ENCODE results near the gene MPEG1.
A peak's percentile ranks its signal among the peaks of the same experiment; 100 is the strongest.

Gene MPEG1

GRCh38 chr11:59184691-59185339 lies 27.9 kb downstream of the MPEG1 start:
- DNase-seq (ENCODE audit: low spot score): no peak
- ChIA-PET CTCF (no interaction called here), POLR2A (ENCODE audit: low non-redundant PET) (no interaction called here)
- no peak overlapping the region for H3K27ac ChIP-seq
- no peak for TF ChIP-seq CTCF (conservative IDR thresholded peaks at IDR 0.05; ENCODE audit: low read depth)

DNA sequence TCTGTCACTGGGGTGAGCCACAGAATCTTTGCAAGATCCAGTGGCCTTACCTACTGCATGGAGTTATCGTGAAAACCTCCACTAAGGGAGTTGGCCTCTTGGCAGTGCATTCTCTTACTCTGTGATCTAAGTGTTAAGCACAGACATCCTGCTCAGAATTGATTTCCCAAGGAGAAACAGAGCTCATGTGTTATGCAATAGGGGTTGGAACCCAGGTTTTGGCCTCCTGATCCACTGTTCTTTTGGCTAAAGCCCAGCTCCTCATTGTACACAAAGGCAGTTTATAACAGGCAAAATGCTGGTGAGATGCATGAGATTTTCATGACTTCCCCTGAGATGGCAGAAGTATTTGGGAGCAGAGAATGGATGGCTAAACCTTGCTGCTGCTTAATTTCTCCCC lies 29.0 kb downstream of the MPEG1 start:
- ChIA-PET CTCF (interaction anchor here (0.6 kb wide), 1 partner anchor 13 kb away, joined by 3 read pairs; no protein-coding TSS in a partner anchor), POLR2A (ENCODE audit: low non-redundant PET) (no interaction called here)
- peak overlapping the region; percentile 78 for H3K27ac ChIP-seq
- TF ChIP-seq CTCF (conservative IDR thresholded peaks at IDR 0.05; ENCODE audit: low read depth): no peak
- no peak for DNase-seq (ENCODE audit: low spot score)

GRCh38 chr11:59182457-59183151 lies 30.1 kb downstream of the MPEG1 start:
- ChIA-PET CTCF (interaction anchor here (0.9 kb wide), 1 partner anchor 9 kb away, joined by 3 read pairs; no protein-coding TSS in a partner anchor), POLR2A (ENCODE audit: low non-redundant PET) (no interaction called here)
- DNase-seq (ENCODE audit: low spot score): no peak
- no peak for TF ChIP-seq CTCF (conservative IDR thresholded peaks at IDR 0.05; ENCODE audit: low read depth)
- H3K27ac ChIP-seq: no peak overlapping the region

DNA sequence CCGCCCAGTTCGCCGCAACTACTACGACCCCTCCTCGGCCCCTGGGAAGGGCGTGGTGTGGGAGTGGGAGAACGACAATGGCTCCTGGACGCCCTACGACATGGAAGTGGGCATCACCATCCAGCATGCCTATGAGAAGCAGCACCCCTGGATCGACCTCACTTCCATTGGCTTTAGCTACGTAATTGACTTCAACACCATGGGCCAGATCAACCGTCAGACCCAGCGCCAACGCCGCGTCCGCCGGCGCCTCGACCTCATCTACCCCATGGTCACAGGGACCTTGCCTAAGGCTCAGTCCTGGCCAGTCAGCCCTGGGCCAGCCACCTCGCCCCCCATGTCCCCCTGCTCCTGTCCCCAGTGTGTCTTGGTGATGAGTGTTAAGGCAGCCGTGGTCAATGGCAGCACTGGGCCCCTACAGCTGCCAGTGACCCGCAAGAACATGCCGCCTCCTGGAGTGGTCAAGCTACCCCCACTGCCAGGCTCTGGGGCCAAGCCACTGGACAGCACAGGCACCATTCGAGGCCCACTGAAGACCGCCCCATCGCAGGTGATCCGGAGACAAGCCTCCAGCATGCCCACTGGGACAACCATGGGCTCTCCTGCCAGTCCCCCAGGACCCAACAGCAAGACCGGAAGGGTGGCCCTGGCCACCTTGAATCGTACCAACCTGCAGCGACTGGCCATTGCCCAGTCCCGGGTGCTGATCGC lies 30.8 kb downstream of the MPEG1 start:
- POLR2A ChIA-PET (ENCODE audit: low non-redundant PET): no interaction called here
- no peak for DNase-seq (ENCODE audit: low spot score)
- CTCF ChIA-PET: no interaction called here
- no peak overlapping the region for H3K27ac ChIP-seq
- TF ChIP-seq CTCF (conservative IDR thresholded peaks at IDR 0.05; ENCODE audit: low read depth): no peak

DNA sequence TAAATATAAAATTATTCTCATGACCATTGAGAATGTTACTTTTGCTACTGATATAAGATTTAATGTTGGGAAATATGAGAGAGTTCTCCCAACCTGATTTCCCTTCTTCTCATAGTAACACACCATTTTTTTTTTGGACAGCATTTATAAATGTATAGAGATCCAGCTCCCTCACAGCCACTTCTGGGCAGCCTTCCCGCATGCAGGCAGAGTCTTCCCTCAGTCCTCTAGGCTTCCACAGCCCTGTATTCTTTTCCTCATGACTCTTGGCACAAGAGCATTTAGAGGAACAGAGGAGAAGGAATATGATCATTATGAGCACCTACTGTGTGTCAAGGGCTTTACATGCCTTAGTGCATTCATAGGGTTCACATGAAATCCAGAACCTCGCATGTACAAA lies 31.8 kb downstream of the MPEG1 start:
- no peak overlapping the region for H3K27ac ChIP-seq
- CTCF ChIA-PET: interaction anchor here (0.6 to 1.6 kb wide), 2 partner anchors 9 to 22 kb away, joined by 4 to 9 read pairs; partner anchors contain the start of gene DTX4
- no peak for DNase-seq (ENCODE audit: low spot score)
- TF ChIP-seq CTCF (conservative IDR thresholded peaks at IDR 0.05; ENCODE audit: low read depth): no peak
- POLR2A ChIA-PET (ENCODE audit: low non-redundant PET): no interaction called here

DNA sequence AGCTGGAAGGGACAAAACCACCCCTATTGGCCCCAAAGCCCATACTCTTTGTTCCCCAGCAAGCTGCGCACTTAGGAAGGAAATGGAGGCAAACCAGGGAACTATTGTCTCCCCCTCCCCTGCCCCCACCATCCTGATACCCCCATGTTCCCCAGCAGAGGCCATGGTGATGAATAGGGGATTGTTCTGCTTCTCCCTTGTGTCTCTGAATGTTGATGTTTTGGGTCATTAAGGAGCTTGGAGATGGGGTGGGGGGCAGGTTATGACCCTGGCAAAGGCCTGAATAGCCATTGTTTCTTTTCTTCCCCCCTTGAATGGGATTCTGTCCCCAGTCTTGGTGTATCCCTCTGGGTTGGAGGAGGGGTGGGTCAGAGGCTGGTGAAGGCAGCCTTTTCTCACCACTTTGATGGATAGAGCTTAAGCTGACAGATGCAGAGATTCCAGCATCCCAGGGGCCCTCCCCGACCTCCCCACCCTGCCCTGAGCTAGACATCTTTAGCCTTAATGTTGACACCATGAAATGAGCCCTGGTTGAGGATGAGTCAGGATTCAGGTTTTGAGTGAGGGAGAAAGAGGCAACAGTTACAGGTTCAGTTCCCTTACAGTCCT lies 32.5 kb downstream of the MPEG1 start:
- no peak for DNase-seq (ENCODE audit: low spot score)
- CTCF ChIA-PET: interaction anchor here (0.6 to 1.6 kb wide), 3 partner anchors 9 to 93 kb away, joined by 3 to 9 read pairs (median 4); partner anchors contain the start of gene DTX4
- POLR2A ChIA-PET (ENCODE audit: low non-redundant PET): no interaction called here
- H3K27ac ChIP-seq: no peak overlapping the region
- no peak for TF ChIP-seq CTCF (conservative IDR thresholded peaks at IDR 0.05; ENCODE audit: low read depth)

Measured in RWPE1 (cell line).